Suppressor macrophage (primary cell): ENCODE measurements around the gene MPC2.
"Not testable (repeated sequence)": the region's sequence is repeated elsewhere in the genome, so short reads cannot be mapped to it uniquely, and the experiment has no call there.

Experiments used
- DNase-seq, 4 experiments: peaks; one replicate each; pipeline ENCODE4 v3.0.0-alpha.2; 2020 to 2022

The MPC2 gene

DNA sequence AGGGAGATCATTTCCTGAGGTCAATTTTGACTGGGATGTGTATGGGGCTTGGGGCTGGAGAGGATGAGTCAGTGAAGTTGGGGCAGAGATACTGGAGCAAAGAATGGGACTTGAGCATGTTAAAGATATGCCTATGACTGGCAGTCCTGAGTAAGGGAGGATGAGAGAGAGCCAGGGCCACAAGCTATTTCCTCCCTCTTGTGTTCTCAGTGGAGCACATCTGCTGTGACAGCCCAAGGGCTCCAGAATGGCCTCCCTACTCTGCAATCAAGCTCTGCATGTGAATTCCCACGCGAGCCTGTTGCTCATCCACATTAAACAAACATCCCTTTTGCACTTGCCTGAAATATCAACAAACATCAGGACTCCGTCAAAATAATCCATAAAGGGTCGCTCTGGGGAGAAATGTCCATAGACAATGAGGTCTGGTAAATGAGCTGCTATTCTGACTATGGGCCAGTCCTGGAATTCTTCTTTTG lies 32.2 kb downstream of the MPC2 start:
- DNase-seq = peak in 2 of 4 experiments; percentile 22 to 34

DNA sequence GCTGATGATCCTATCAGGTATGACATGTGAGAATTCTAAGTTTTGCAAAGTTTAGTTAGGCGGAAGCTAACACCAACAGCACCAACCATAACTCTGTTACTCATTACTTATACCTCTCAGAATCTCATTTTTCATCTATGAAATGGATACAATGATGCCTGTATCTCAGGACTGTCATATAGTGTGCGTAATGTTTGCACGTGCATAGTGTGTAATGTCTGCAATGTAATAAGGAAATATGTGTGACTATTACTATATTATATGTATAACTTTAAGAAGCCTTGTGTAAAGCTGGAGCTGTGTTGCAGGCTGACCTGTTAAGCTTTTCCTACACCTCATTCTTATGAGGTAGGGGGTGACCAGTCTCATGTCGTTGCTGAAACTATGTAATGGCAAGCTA lies 36.0 kb downstream of the MPC2 start:
- no peak for DNase-seq

DNA sequence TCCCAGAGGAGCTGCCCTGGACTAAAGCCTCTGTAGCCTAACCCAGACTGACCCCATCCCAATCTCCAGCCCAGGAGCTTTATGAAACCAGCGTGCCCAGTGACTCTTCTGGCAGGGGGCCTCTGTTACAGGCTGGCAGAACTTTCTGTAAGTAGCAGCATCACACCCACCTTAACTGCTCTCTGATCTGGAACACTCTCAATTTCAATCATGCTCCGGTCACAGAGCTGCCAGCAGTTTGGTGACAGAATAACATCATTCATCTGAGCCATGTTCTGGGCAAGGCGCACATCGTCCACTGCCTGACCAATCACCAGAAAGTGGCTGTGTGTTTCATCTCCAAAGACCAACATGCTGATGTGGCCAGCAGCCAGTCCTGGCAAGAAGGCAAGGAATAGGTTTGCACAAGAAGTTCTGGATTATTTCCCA lies 37.6 kb downstream of the MPC2 start:
- DNase-seq = no peak

DNA sequence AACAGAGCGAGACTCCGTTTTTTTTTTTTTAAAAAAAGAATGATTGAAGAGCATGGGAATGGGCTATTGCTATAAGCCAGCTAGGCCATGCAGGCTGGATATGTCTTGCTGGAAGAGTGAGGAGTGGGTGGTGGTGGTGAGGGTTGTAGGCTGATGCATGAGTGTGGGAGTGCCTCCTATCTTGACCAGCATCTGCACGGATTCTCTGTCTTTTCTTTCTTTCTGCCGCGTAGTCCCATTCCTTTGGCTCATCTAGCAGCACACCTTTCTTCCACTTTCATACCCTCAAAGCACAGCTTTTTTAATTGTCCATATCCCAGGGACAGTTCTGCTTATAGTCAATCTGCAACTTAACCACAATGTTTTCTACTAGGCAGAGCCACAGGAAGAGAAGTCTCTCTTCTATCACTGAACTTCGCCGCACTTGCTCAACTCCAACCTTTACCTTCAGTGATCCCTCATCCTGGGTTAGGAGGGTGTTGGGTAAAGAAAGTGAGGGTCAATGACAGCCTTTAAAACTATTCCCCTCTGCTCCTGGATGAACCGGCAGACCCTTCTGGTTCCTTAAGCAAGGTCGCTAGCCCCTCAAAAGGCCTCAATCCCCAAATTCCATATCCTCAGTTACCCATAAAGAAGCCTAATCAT lies 38.2 kb downstream of the MPC2 start:
- no peak for DNase-seq

DNA sequence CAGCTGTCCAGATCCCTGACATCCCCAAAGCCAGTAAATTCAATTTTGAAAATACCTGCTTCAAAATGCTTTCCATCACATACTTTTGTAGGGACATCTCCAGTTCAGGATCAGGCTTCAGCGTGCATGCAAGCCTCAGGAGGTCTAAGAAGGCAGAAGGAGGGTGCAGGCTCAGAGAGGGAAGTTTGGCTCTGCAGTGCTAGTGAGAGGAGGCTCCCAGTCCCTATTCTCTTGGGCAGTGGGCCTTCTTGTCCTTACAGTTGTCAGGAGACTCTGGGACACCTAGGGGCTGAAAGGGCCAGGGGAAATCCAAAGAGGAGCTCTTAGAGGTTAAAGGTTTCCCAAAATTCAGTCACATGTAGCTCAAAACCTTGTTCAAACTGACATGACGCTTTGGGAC lies 43.1 kb downstream of the MPC2 start:
- peak; percentile 43 to 71 (median 58) for DNase-seq

DNA sequence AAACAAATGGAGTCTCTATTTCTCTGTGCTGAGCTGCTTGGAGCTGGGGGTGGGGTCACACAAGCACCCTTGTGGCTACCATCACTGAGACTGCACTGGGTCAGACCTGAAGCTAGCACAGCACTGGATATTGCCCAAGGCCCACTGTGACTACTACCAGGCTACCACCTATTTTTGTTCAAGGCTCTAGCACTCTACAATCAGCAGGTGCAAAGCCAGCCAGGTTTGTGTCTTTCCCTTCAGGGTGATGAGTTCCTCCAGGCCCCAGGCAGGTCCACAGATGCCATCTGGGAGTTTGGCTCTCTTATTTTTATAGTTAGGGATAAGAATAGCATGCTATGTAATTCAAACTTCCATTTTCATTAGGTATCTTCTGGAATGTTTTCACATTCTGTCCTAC lies 46.5 kb downstream of the MPC2 start:
- no peak for DNase-seq

DNA sequence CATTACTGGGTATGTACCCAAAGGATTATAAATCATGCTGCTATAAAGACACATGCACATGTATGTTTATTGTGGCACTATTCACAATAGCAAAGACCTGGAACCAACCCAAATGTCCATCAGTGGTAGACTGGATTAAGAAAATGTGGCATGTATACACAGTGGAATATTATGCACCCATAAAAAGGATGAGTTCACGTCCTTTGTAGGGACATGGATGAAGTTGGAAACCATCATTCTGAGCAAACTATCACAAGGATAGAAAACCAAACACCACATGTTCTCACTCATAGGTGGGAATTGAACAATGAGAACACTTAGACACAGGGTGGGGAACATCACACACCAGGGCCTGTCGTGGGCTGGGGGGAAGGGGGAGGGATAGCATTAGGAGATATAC lies 49.7 kb downstream of the MPC2 start:
- not testable (repeated sequence) for DNase-seq

DNA sequence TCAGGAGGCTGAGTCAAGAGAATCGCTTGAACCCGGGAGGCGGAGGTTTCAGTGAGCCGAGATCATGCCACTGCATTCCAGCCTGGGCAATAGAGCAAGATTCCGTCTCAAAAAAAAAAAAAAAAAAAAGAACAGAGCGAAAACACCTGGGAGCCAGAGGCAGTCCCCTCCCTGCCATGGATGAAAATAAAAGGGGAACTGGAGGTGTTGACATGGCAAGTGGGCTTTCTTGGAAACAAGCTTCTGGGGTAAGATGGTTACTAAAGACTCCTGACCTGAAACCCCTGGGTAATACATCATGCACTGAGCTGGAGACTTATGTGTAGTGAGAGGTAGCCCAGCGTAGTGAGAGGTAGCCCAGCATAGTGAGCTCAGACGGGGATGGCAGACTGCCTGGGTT lies 54.5 kb downstream of the MPC2 start:
- no peak for DNase-seq

DNA sequence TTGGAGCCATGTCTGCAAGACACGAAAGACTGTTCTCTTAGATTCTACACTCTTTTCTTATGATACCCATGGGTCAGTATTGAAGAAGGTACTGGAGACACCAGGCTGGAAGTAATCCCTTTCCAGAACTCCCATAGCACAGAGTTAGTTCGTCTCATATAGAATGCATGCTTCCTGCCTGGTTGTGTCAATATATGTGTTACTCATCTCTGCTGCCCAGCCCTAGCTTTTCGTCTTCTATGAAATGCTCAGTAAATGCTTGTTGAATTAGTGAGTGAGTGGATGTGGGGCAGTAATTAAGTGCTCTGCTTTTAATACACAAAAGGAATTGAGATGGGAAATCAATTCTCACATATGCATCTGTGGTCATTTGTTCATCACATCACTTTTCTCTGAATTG lies 55.1 kb downstream of the MPC2 start:
- DNase-seq = no peak

DNA sequence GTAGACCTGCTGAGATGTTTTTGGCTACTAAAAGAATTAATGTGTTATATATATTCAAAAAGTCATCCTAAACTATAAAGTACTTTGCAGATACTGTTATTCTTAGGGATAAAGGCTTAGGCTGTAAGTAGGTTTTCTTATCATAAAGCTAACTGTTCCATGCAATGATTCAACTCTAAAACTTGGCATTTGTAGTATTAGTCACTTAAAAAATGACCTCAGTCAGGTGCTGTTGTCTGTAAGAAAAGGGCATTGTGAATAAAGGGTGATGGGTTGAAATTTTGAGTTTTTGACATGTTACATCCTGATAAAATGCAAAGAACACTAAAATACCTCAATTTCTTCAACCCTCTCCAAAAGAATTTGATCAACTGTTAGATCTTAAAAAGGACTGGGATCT lies 55.8 kb downstream of the MPC2 start:
- no peak for DNase-seq

DNA sequence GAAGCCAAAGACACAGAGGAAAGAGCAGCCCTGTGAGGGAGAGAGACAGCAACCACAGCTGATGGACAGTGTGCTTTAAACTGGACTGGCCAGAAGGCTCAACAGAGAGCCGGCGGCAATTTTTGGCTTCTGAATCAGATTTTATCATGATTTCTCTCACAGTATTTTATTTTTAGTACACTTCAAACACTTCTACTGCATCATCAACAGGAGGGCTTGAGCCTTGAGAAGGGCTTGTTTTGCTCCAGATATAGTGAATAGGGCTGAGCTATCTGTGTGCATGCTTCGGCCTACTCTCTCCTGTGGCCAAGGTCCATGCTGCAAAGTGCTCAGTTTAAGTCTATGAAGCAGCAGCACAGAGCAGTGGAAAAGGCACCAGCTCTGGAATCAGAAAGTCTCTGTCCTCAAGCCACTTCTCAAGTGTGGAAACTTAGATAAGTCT lies 56.3 kb downstream of the MPC2 start:
- no peak for DNase-seq

DNA sequence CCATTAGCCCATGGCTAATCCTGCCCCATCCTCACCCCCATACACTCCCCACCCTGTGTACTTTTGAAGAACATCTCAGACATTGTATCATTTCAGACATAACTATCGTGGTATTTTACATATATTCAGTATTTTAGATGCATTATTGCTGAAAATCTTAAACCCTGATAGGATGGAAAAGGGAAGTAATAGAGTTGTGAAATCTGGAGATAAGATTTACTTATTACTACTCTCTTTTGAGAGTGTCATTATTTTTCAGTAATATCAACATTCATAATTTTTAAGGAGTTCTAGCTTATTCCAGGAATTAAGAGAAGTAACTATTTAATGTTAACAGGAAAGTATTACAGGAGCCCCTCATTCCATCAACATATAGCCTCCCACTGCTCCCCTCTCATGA lies 57.4 kb downstream of the MPC2 start:
- peak in 1 of 4 experiments; percentile 19 for DNase-seq

DNA sequence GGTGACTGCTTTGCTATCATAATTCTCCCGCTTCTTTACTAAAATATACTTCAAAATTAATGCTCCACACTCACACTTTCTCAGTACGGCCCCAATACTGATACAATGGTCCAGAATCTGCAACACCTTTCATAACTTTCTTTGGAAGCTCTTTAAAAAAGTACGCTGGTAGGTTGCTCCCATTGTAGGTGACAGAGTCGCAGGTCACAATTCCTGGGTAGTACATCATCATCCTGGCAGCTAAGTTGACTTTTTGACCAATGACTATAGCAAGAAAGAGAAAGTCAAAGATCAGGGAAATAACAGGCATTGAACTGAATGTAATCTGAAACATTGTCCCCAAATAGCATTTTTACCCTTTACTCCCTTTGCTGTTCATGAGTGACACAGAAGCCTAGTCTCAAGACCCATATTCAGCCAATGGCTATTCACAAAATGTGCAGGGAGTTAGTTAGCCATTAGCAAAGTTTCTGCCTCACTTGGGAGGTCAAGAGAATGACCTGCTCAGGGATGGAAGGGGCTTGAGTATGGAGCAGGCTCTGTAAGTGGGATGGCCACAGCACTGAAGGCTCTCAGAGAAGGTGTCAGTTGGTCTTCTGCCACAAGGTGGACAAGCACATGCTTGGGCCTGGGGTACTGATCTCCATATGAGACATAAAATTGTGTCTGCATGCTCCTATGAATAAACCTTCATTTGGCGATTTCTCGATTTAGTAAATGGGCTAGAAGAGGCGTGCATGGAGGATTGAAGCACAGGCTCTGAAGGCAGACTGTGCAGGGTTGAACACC lies 58.3 kb downstream of the MPC2 start:
- DNase-seq = no peak

DNA sequence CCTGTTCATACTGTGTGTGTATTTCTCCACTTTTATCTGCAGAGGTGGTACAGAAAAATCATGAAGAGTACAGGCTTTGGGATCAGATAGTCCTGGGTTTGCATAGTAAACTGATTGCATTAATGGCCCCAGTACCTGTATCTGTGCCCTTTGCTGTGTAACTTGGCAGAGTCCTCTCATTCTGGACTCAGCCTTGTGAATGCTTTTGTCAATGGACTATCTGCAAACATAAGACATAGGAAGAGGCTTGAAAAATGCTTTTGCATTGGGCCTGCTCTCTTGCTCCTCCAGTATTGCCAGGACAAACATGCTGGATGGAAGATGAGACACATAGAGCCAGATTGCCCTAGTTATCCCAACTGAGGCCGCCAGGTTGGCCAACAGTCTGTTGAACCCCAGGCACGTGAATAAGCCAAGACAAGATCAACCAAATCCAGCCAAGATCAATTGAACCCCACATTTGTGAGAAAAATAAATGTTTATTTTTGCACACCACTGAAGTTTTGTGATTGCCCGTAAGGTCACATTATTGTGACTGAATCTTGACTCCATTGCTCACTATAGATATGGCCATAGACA lies 60.2 kb downstream of the MPC2 start:
- DNase-seq = no peak

DNA sequence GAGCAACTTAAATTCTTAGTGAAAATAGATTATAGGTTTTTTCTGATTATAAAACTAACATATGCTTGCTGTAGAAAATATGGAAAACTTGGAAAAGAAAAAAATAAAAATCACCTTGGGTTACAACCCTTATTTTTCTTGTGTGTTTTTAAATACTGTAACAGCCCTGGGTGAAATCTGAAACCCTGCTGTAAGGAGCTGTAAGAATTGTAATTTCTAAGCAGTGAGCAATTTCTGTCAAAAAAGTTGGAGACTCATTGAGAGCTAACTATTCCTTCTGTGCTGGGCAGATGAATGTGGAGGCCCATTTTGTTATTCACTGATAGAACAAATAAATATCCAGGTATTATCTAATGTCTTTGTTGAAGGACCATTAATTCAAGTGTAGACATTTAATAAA lies 65.5 kb downstream of the MPC2 start:
- DNase-seq = no peak

DNA sequence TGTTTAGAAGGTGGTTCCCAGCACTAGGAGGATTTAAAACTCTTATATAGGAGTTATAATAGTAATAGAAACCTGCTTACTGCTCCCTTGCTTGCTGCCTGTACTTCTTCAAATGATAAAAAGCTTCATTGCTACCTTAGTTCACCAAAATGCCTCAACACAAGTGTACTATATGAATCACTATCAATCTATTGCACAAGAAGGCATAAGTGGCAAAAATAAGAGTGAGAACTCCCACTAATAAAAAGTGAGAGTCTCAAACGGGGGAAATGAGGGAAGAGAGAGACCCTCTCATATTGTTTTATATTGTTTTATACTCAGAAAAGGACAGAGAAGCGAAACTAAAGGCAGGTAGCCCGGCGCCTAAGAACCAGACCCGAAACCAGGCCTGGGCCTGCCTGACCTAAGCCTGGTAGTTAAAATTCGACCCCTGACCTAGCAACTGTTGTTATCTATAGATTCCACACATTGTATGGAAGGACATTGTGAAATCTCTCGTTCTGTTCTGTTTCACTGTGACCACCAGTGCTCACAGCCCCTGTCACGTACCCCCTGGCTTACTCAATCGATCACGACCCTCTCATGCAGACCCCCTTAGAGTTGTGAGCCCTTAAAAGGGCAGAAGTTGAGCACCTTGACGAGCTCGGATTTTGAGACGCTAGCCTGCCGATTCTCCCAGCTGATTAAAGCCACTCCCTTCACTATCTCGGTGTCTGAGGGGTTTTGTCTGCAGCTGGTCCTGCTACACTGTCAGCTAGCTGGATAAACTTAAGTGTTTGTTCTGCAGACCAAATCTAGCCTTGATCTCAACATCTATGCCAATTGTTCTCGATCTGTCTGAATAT lies 67.5 kb downstream of the MPC2 start:
- not testable (repeated sequence) for DNase-seq

DNA sequence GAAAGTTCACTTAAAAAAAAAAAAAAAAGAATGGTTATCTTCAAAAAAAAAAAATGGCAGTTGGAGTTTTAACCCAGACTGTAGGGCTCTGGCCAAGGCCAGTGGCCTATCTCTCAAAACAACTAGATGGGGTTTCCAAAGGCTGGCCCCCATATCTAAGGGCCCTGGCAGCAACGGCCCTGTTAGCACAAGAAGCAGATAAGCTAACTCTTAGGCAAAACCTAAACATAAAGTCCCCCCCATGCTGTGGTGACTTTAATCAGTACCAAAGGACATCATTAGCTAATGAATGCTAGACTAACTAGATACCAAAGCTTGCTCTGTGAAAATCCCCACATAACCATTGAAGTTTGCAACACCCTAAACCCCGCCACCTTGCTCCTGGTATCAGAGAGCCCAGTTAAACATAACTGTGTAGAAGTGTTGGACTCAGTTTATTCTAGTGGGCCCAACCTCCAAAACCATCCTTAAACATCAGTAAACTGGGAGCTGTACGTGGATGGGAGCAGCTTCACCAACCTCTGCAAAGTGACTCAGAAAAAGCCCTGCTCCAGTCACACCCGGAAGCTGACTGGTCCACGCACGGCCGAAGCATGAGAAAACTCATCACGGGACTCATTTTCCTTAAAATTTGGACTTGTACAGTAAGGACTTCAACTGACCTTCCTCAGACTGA lies 70.0 kb downstream of the MPC2 start:
- not testable (repeated sequence) for DNase-seq
